Type B pancreatic cell (in vitro differentiated cells): ENCODE results near the gene CDK5RAP2. TPM values are rescaled to one million over a fixed set of nuclear protein-coding genes. Genes with fewer than 3 reads are reported as not detected.

Experiments used
- DNase-seq: peaks from one replicate; pipeline ENCODE4 v3.0.0; 2021; ENCODE audit warnings: mixed read lengths; ENCODE audit not compliant: unreplicated experiment; ENCODE audit errors: extremely low spot score
- H3K27ac Mint-ChIP-seq: 2 replicates; pipeline ENCODE4 v1.8.0; 2021; ENCODE audit warnings: mild to moderate bottlenecking, mixed read lengths
- H3K27me3 Mint-ChIP-seq: 2 replicates; pipeline ENCODE4 v1.8.0; 2021; ENCODE audit warnings: mixed read lengths
- H3K36me3 Mint-ChIP-seq: 2 replicates; pipeline ENCODE4 v1.8.0; 2021; ENCODE audit warnings: mixed read lengths
- H3K4me1 Mint-ChIP-seq: one replicate; pipeline ENCODE4 v1.8.0; 2021; ENCODE audit warnings: mixed read lengths; ENCODE audit not compliant: unreplicated experiment
- H3K4me3 Mint-ChIP-seq: 2 replicates; pipeline ENCODE4 v1.8.0; 2021; ENCODE audit warnings: mild to moderate bottlenecking, mixed read lengths
- H3K9me3 Mint-ChIP-seq: 2 replicates; pipeline ENCODE4 v1.8.0; 2021; ENCODE audit warnings: mixed read lengths
- total RNA-seq: library from RNA; stranded (reverse); gene quantifications from 2 replicates; pipeline ENCODE4 v1.2.1, GENCODE V29; 2021; ENCODE audit warnings: low replicate concordance
- TF ChIP-seq, protein P1 (sequence below): fragments of 200-600 bp; sonication (generic); conservative IDR thresholded peaks from 2 replicates; pipeline ENCODE4 v1.5.0; 2021; ENCODE audit warnings: antibody characterized with exemption, mild to moderate bottlenecking

Gene CDK5RAP2
- total RNA-seq, 1 donor from 2014 or later: 69.2 TPM

DNA sequence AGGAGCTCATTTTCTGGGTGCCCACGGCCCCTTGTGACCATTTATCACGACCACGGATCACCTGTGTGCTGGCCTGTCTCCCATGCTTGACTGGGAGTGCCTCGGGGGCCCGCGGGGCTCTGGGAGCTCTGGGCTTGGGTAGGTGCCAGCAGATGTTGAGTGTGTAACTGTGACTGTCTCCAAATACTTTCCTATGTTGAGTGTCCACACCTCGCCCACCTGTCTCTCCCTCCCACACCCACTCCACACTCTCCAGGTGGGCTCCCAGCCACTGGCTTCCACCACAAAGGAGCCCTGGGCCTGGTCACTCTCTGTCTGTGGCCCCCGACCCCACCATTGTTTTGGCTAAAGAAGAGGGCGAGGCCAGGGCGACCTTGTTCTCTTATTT lies 196.4 kb downstream of the CDK5RAP2 start:
- no peaks in the 10 kb centered on the region for H3K27me3 Mint-ChIP-seq
- no peak for DNase-seq
- TF ChIP-seq, protein P1, sequence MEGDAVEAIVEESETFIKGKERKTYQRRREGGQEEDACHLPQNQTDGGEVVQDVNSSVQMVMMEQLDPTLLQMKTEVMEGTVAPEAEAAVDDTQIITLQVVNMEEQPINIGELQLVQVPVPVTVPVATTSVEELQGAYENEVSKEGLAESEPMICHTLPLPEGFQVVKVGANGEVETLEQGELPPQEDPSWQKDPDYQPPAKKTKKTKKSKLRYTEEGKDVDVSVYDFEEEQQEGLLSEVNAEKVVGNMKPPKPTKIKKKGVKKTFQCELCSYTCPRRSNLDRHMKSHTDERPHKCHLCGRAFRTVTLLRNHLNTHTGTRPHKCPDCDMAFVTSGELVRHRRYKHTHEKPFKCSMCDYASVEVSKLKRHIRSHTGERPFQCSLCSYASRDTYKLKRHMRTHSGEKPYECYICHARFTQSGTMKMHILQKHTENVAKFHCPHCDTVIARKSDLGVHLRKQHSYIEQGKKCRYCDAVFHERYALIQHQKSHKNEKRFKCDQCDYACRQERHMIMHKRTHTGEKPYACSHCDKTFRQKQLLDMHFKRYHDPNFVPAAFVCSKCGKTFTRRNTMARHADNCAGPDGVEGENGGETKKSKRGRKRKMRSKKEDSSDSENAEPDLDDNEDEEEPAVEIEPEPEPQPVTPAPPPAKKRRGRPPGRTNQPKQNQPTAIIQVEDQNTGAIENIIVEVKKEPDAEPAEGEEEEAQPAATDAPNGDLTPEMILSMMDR: no peak
- no peak overlapping the region for H3K27ac Mint-ChIP-seq
- H3K36me3 Mint-ChIP-seq: peaks cover 3% of the 10 kb centered on the region
- peaks cover 25% of the 10 kb centered on the region for H3K4me1 Mint-ChIP-seq
- H3K4me3 Mint-ChIP-seq: no peak overlapping the region
- no peaks in the 10 kb centered on the region for H3K9me3 Mint-ChIP-seq

DNA sequence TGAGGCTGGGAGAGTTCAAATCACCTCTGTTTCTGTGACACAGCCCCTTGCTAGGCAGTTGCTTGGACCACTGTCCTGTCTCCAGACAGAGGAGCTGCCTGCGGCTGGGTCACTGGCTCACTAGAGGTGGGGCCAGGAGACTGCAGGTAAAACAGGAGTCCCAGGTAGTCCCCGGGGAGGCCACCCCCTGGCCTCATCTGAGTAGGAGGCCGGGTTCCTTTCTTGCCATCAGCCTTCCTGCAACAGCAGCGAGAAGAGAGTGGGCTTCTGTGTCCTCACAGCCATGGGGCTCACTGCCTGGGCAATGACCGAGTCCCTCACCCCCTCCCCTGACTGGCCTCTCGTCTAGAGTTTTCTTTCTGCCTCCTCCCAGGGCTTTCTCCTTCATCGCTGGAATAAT lies 197.5 kb downstream of the CDK5RAP2 start:
- TF ChIP-seq, protein P1: no peak
- no peak overlapping the region for H3K27ac Mint-ChIP-seq
- peaks cover 22% of the 10 kb centered on the region for H3K4me1 Mint-ChIP-seq
- H3K36me3 Mint-ChIP-seq: peaks cover 3% of the 10 kb centered on the region
- no peak overlapping the region for H3K4me3 Mint-ChIP-seq
- no peaks in the 10 kb centered on the region for H3K27me3 Mint-ChIP-seq
- DNase-seq: no peak
- H3K9me3 Mint-ChIP-seq: no peaks in the 10 kb centered on the region

DNA sequence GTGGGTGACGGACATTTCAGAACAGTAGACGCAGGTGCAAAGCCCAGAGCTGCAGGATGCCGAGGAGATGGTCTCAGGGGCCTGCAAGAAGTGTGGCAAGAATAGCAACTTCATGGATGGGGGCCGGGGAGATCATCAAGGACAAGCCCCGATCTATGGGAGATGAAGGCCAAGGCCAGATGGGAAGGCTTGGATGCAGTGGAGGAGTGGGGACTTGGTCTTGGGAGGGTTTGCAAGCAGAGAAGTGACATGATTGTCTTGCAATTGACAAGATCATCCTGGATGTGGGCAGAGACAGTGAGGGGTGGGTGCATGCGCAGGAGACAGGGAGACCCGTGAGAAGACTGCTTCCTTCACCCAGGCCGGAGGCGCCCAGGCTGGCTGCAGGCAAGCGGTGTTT lies 198.1 kb downstream of the CDK5RAP2 start:
- no peak for DNase-seq
- no peak overlapping the region for H3K4me3 Mint-ChIP-seq
- TF ChIP-seq, protein P1: no peak
- no peaks in the 10 kb centered on the region for H3K27me3 Mint-ChIP-seq
- H3K27ac Mint-ChIP-seq: peak overlapping the region; percentile 42
- peaks cover 4% of the 10 kb centered on the region for H3K9me3 Mint-ChIP-seq
- H3K4me1 Mint-ChIP-seq: peaks cover 16% of the 10 kb centered on the region
- peaks cover 3% of the 10 kb centered on the region for H3K36me3 Mint-ChIP-seq

DNA sequence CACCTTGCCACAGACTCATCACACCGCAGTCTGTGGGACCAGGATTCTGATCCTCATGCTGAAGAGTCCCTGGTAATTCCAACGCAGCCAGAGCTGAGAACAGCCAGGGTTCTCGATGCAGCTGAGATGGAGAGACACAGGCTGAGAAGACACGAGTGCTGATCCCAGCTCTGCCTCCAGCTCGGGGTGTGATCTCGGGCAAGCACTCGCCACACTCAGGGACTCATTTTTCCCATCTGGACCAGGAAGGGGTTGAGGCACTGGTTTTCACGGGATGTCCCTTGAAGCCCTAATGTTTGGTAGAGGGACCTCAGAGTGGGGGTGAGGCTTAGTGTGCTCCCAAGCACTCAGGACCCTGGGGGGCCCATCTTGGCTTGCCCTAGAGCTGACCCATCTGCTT lies 200.4 kb downstream of the CDK5RAP2 start:
- H3K36me3 Mint-ChIP-seq: peaks cover under 1% of the 10 kb centered on the region
- H3K4me3 Mint-ChIP-seq: no peak overlapping the region
- H3K27ac Mint-ChIP-seq: no peak overlapping the region
- no peaks in the 10 kb centered on the region for H3K27me3 Mint-ChIP-seq
- H3K4me1 Mint-ChIP-seq: peaks cover 2% of the 10 kb centered on the region
- no peak for DNase-seq
- peaks cover 9% of the 10 kb centered on the region for H3K9me3 Mint-ChIP-seq
- TF ChIP-seq, protein P1: no peak

DNA sequence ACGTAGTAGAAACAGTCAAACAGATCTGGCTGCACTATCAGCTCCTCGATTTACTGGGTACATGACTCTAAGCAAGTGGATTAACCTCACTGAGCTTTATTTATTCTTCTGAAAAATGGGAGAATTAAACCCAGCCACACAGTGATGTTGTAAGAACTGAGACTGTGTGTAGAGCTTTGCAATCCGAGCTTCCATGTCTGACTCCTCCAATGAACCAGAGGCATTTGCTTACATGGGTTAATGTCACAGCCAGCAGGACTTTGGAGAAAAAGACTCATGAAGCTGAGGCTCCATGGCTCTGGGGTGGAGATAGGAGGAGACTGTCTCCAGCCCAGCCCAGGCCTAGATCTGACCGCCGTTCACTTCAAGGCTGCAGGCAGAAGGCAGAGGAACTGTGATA lies 201.3 kb downstream of the CDK5RAP2 start:
- Mint-ChIP-seq H3K4me1 (no peaks in the 10 kb centered on the region), H3K36me3 (no peaks in the 10 kb centered on the region), H3K27me3 (no peaks in the 10 kb centered on the region), H3K4me3 (no peak overlapping the region), H3K27ac (no peak overlapping the region), H3K9me3 (peaks cover 9% of the 10 kb centered on the region)
- no peak for DNase-seq
- TF ChIP-seq, protein P1: no peak
